NB4 (cell line): ENCODE results near the gene PSENEN.
A peak's percentile ranks its signal among the peaks of the same experiment; 100 is the strongest.

ENCODE experiments used
- DNase-seq: peaks from one replicate; pipeline ENCODE4 v3.0.0; 2010; ENCODE audit warnings: low read depth
- H3K4me3 ChIP-seq: one replicate; pipeline ENCODE4 v1.5.1; 2011; ENCODE audit warnings: mild to moderate bottlenecking, low read depth, low read length, moderate library complexity
- CTCF ChIP-seq: IDR thresholded peaks from one replicate; pipeline ENCODE4 v1.5.1; 2012; ENCODE audit warnings: low read depth, low read length
- MAX ChIP-seq: IDR thresholded peaks from 2 replicates; pipeline ENCODE4 v1.6.1; 2011; ENCODE audit warnings: low read depth, low read length
- MYC ChIP-seq: IDR thresholded peaks from 2 replicates; pipeline ENCODE4 v1.6.1; 2011; ENCODE audit warnings: low read depth, low read length
- POLR2A ChIP-seq: IDR thresholded peaks from 2 replicates; pipeline ENCODE4 v1.6.1; 2011; ENCODE audit warnings: mild to moderate bottlenecking; ENCODE audit not compliant: insufficient read length; ENCODE audit errors: extremely low read depth

PSENEN gene

GRCh38 chr19:35753634-35754369 is 8.4 kb downstream of the PSENEN start:
- no peak for DNase-seq
- TF ChIP-seq MYC (no peak), MAX (no peak), POLR2A (no peak), CTCF (no peak)
- no peak overlapping the region for H3K4me3 ChIP-seq

DNA sequence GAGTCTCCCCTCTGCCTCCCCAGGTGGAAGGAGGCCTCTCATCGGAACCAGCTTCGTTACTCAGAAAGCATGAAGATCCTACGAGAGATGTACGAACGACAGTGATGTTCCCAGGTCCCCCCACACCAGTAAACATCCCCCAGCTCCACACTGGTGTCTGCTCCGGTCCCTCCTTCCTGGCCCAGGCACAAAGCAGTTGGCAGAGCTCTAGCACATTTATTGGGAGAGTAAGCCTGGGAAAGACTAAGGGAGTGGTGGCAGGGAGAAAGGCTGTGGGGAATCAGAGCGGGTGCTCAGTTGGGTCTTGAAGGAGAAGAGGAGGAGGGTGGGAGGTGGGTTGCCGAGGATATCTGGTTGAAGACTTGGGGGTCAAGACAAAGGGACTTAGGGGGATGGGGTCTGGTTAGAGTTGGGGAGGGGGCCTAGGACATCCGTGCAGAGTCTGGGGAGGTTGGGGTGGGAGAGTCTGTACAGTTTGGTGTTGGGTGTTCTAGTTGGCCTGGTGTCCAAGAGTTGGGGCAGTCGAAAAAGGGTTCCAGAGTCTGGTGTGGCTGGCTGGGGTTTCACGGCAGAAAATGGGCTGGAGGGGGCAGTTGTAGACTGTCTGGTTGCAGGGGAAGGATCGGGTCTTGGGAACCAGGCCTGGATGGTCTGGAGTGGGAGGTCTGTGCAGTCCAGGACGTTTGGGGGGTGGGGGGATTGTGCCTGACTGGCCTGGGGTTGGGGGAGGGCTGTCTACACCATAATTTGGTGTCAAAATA is 9.1 kb downstream of the PSENEN start:
- DNase-seq: no peak
- no peak overlapping the region for H3K4me3 ChIP-seq
- no peak for TF ChIP-seq MYC
- TF ChIP-seq MAX: no peak
- no peak for TF ChIP-seq POLR2A
- TF ChIP-seq CTCF: no peak

GRCh38 chr19:35755131-35755549 is 9.7 kb downstream of the PSENEN start:
- TF ChIP-seq MAX (no peak), POLR2A (no peak), MYC (no peak), CTCF (no peak)
- DNase-seq: no peak
- H3K4me3 ChIP-seq: no peak overlapping the region

- DNase-seq: no peak
- no peak overlapping the region for H3K4me3 ChIP-seq
- TF ChIP-seq MAX: no peak
- no peak for TF ChIP-seq CTCF
- no peak for TF ChIP-seq POLR2A
- no peak for TF ChIP-seq MYC
These were observed 10.3 kb downstream of the PSENEN start for GRCh38 chr19:35755550-35756376.

DNA sequence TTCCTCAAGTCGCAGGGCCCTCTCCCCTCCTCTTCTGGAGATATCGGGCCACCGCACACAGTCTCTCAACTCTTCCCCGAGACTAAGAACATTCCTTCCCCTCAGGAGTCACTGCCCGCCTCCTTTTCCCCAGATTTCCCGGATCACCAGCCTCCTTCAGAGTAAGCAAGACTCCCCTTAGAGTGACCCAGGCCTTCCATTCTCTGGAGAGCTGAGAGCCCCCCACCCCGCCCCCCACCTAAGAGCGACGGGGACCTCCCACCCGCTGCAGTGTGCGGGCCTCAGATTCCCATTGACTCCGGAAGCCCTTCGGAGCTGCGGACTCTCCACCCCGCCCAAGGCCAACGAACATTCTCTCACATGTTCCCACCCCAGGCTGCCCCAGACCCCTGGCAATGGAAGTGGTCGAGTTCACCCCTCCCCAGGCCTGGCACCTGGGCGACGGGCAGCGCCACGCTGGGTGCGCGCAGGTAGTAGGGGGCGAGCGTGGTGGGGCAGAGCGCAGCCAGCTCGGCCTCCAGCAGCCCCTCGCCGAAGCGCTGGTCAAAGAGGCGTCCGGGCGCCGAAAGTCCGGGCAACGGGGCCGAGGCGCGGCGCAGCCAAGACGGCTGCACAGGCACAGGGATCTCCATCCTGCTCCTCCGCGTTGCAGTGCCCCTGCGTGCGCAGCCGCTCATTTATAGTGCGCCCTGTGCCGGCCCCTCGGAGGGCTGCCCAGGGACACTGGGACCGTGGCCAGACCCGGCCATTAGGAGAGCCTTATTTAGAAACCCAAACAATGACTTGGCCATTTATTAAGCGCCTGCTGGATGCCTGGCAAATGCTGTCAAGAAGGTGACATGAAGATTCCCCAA is 11.2 kb downstream of the PSENEN start, which contains the start of gene HSPB6:
Gene HSPB6 (minus strand): TSS at position 653 of the 854 bp plus-strand sequence. CDS start 21 bp downstream, at position 632.
- TF ChIP-seq CTCF: no peak
- TF ChIP-seq MAX: no peak
- TF ChIP-seq POLR2A: no peak
- TF ChIP-seq MYC: no peak
- peak within 1 kb of the TSS; percentile 48 for H3K4me3 ChIP-seq
- no peak for DNase-seq
